ENCODE measurements around the gene H2BW2.
"Not testable (repeated sequence)": the region's sequence is repeated elsewhere in the genome, so short reads cannot be mapped to it uniquely, and the experiment has no call there.

Gene H2BW2

GRCh38 chrX:104039689-104040505 lies at the start of gene H2BW2:
H2BW2 (plus strand) TSS chrX:104039956; CDS start chrX:104039995, 39 bp downstream.
- no peak for DNase-seq (ENCODE audit: low spot score)

GRCh38 chrX:103999234-103999633 lies 40.5 kb upstream of the H2BW2 start:
- DNase-seq (ENCODE audit: low spot score) = no peak

DNA sequence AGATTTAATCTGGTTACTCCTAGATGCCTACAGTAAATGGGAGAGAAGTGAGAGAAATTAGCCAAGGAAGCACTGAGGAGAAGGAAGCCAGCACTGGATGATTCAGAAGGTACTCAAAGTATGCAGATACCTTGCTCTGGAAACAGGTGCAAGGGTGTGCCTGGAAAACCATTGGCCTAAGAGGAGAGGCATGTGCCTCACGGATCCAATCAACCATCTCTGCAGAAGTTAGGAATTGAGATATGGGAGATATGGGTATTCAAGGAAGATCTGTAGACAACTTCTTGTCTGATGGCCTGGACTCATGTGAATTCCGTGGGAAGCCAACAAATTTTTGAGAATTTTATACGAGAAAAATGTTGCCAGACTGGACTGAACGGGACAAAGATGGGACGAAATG lies 30.9 kb upstream of the H2BW2 start:
- DNase-seq (ENCODE audit: low spot score) = no peak

- no peak for DNase-seq (ENCODE audit: low spot score)
These were observed 26.6 kb upstream of the H2BW2 start for GRCh38 chrX:104013158-104013557.

- DNase-seq (ENCODE audit: low spot score) = no peak
These were observed 26.1 kb upstream of the H2BW2 start, which contains the start of gene H2BW1 for GRCh38 chrX:104013606-104014005. H2BW1 (minus strand) TSS chrX:104013708; CDS start chrX:104013576, 132 bp downstream.

- not testable (repeated sequence) for DNase-seq (ENCODE audit: low spot score)
These were observed 24.2 kb upstream of the H2BW2 start for GRCh38 chrX:104015576-104015975.

GRCh38 chrX:104018126-104018525 lies 21.6 kb upstream of the H2BW2 start:
- no peak for DNase-seq (ENCODE audit: low spot score)

- DNase-seq (ENCODE audit: low spot score) = no peak
These were observed 1.2 kb downstream of the H2BW2 start for GRCh38 chrX:104041003-104041402.

DNA sequence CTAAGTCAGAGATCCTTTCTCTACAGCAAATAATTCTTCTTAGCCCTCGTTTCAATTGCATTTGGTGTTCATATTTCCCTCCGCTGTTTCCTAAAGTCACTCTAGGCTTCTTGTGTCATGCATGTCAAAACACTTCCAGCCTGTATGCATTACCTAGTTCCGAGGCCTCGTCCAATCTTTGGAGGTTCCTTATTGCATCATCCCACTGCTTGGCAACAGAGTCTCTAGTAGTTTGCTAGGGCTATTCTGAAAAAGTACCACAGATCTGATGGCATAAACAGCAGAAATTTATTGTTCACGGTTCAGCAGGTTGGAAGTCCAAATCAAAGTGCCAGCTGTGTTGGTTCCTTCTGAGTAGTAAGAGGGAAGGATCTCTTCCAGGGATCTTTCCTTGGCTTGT lies 5.9 kb downstream of the H2BW2 start:
- DNase-seq (ENCODE audit: low spot score) = no peak

DNA sequence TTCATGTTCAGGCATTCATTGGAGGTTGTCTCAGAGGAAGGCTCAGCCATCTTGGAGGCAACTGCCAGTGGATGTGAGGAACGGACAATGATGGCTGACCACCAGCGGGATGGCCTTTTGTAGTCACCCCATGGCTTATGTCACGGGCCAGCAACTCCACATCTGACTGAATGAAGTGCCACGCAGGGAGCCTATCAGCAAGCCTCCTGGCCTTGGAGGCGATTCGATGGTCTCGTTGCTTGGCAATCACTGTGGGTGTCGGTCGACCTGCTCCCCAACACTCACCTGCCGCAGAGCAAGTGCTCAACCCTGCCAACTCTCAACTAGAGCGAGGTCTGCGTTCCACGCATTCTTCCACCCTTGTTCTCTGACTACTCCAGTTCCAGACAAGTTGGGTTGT lies 7.4 kb downstream of the H2BW2 start:
- DNase-seq (ENCODE audit: low spot score) = no peak

GRCh38 chrX:104054956-104055355 lies 15.2 kb downstream of the H2BW2 start:
- not testable (repeated sequence) for DNase-seq (ENCODE audit: low spot score)

DNA sequence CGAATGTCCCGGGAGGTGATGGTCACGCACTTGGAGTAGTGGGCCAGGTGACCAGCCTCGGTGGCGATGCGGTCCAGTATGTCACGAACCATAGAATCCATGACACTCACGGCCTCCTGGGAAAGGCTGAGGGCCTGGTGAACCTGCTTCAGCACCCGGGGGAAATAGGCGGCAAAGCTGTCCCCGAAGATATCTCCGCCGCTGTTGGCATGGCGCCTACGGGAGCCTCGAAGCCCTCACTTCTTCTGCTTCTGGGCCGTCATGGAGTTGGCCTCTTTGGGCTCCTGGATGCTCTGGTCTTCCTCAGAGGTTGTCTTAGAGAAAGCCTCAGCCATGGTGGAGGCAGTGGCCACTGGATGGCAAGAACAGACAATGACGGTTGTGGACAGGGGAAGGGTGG lies 22.9 kb downstream of the H2BW2 start:
- not testable (repeated sequence) for DNase-seq (ENCODE audit: low spot score)

GRCh38 chrX:104075778-104076445 lies 36.2 kb downstream of the H2BW2 start, which contains the start of gene TMSB15C:
TMSB15C (minus strand) TSS chrX:104076236.
- DNase-seq (ENCODE audit: low spot score) = not testable (repeated sequence)

DNA sequence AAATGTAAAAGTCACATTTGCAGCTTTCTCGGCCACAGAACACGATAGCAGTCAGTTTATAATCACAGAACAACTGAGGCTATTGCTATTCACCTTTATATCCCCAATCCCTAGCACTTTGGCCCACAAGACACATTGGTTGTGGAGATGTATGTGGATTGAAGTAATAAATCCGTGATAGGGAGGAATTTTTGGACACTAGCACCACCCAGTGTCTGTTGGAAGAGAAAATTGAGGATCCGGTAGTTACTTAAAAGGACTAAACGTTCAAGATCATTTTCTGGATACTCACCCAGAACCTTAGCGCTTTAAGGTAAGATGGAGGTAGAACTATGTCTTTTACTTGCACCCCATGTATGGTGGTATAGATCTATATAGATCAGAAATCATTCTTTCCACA lies 38.1 kb downstream of the H2BW2 start:
- DNase-seq (ENCODE audit: low spot score) = not testable (repeated sequence)

DNA sequence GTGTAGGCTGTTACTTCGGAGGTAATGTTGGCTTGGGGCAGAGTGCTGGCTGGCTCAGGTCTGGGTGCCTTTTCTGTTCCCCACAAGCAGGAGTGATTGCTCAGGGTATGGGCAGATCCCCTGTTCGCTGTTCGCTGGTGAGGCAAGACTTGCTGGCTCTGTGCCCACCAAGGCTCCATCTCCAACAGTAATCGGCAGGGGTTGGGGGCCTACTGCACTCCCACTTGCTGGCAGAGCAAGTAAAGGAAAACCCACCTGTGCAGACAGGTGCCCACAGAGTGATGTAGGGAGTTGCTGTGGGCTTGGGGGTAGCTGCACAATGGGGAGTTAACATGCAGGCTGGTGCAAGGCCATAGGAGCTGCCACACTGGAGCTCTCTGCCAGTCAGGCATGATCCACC lies 44.3 kb downstream of the H2BW2 start:
- DNase-seq (ENCODE audit: low spot score) = no peak

- DNase-seq (ENCODE audit: low spot score) = no peak
These were observed 45.0 kb downstream of the H2BW2 start for GRCh38 chrX:104084534-104085277.

GRCh38 chrX:104085477-104085876 lies 45.7 kb downstream of the H2BW2 start:
- DNase-seq (ENCODE audit: low spot score) = no peak

- no peak for DNase-seq (ENCODE audit: low spot score)
These were observed 46.2 kb downstream of the H2BW2 start for GRCh38 chrX:104085919-104086318.
